ENCODE results near the gene HGFAC.

The HGFAC gene

GRCh38 chr4:3469386-3470243, 27.8 kb downstream of the HGFAC start:
- no peaks in the 10 kb centered on the region for H4K20me1 ChIP-seq (ENCODE audit: control insufficient read depth, insufficient read depth, low read depth, low read length)
- H3F3A ChIP-seq (ENCODE audit: control insufficient read depth, insufficient read depth) = no peaks in the 10 kb centered on the region
- no peak overlapping the region for H3K4me3 ChIP-seq (ENCODE audit: low read length)
- TF ChIP-seq CTCF (IDR thresholded peaks at IDR 0.05; ENCODE audit: low read depth, low read length, poor library complexity, severe bottlenecking) (no peak), EZH2phosphoT487 (IDR thresholded peaks at IDR 0.05; ENCODE audit: borderline replicate concordance, low read length) (no peak)
- H3K4me1 ChIP-seq (ENCODE audit: control insufficient read depth, low read length) = no peaks in the 10 kb centered on the region
- no peaks in the 10 kb centered on the region for H3K79me2 ChIP-seq (ENCODE audit: control insufficient read depth, low read length)
- no peak overlapping the region for H3K4me2 ChIP-seq (ENCODE audit: low read length)
- H3K36me3 ChIP-seq (ENCODE audit: control insufficient read depth, low read length) = no peaks in the 10 kb centered on the region
- peaks cover 11% of the 10 kb centered on the region; the same call in 1 of the 2 replicates for H3K9me3 ChIP-seq (ENCODE audit: control insufficient read depth, insufficient read depth, low read length)
- H3K27me3 ChIP-seq (ENCODE audit: control insufficient read depth, low read length) = no peaks in the 10 kb centered on the region
- no peak overlapping the region for H3K27ac ChIP-seq (ENCODE audit: low read depth, low read length)
- H3K9me2 ChIP-seq (replicated peaks; ENCODE audit: control insufficient read depth, low read length) = no peaks in the 10 kb centered on the region

DNA sequence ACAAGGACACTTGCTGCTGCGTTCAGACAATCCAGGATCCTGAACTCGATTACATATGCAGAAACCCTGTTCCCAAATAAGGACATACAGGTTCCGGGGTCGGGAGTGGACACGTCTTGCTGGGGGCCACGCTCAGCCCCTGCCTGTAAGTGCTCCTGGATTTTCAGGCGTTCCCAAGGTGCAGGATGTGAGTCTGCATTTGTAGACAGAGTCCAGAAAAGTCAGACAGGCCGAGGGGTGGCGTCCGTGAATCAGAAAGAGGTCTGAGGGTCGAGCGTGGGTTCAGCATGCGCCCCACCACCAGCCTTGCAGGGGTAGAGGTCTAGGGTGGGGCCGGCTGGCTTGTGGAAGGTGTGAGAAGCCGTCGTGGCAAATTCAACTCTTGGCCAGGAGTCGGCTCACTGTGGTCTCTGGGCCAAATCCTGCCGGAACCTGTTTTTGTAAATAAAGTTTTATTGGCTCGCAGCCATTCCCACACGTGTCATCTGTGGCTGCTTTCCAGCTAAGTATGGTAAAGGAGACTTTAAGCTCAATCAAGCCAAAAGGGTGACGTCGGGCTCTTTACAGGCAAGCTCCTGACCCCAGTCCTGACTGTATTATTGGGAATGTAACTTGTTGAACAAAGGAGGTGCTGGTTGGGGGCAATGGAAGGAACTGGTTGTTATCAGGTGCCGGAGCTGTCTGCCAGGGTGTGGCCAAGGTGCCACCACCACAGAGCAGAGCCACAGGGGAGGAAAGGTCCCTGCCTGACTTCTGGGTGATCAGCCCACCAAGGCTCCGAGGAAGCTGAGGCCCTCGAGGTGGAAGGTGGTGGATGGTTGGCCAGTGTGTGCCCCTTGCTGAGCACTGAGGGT, 28.7 kb downstream of the HGFAC start:
- Histone ChIP-seq H3K9me3 (ENCODE audit: control insufficient read depth, insufficient read depth, low read length) (peaks cover 11% of the 10 kb centered on the region; the same call in 1 of the 2 replicates), H3K4me3 (ENCODE audit: low read length) (no peak overlapping the region), H4K20me1 (ENCODE audit: control insufficient read depth, insufficient read depth, low read depth, low read length) (no peaks in the 10 kb centered on the region), H3K27ac (ENCODE audit: low read depth, low read length) (no peak overlapping the region), H3F3A (ENCODE audit: control insufficient read depth, insufficient read depth) (no peaks in the 10 kb centered on the region), H3K4me2 (ENCODE audit: low read length) (no peak overlapping the region), H3K9me2 (replicated peaks; ENCODE audit: control insufficient read depth, low read length) (no peaks in the 10 kb centered on the region), H3K36me3 (ENCODE audit: control insufficient read depth, low read length) (no peaks in the 10 kb centered on the region), H3K4me1 (ENCODE audit: control insufficient read depth, low read length) (no peaks in the 10 kb centered on the region), H3K79me2 (ENCODE audit: control insufficient read depth, low read length) (no peaks in the 10 kb centered on the region), H3K27me3 (ENCODE audit: control insufficient read depth, low read length) (no peaks in the 10 kb centered on the region)
- no peak for TF ChIP-seq CTCF (IDR thresholded peaks at IDR 0.05; ENCODE audit: low read depth, low read length, poor library complexity, severe bottlenecking)
- TF ChIP-seq EZH2phosphoT487 (IDR thresholded peaks at IDR 0.05; ENCODE audit: borderline replicate concordance, low read length) = no peak

DNA sequence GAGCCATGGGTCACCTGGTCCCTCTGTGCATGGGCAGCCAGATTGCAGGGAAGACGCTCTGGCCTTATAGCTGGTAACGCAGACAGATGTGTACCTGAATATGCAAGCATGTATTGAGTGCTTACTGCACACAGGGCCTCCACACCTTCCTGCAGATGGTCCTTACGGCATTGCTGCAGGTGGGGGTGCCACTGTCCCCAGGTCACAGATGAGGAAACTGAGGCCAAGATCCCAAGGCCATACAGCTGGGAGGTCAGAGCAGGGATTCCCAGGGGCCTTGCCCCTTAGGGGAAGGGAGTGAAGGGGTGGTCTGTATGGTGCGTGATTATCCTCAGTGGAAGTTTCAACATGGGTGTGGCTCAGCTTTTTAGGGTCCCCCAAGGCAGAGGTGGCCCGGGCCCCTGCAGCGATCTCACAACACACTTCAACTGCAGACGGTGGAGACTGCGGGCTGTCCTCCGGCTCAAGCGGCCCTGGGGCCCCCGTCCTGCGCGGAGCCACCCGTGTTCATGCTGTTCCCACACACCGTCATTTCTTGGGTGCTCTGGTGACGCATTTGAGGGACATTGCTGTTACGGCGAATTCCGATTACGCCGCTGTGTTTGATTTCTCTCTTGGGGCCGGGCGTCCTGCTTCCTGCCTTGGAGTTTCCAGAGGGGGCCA, 29.5 kb downstream of the HGFAC start:
- Histone ChIP-seq H3K27ac (ENCODE audit: low read depth, low read length) (no peak overlapping the region), H3K27me3 (ENCODE audit: control insufficient read depth, low read length) (no peaks in the 10 kb centered on the region)
- TF ChIP-seq EZH2phosphoT487 (IDR thresholded peaks at IDR 0.05; ENCODE audit: borderline replicate concordance, low read length) (no peak), CTCF (IDR thresholded peaks at IDR 0.05; ENCODE audit: low read depth, low read length, poor library complexity, severe bottlenecking) (no peak)

More for the DNA sequence above, 29.5 kb downstream of the HGFAC start:
- Histone ChIP-seq H3K9me3 (ENCODE audit: control insufficient read depth, insufficient read depth, low read length) (peaks cover 11% of the 10 kb centered on the region; the same call in 1 of the 2 replicates), H3K9me2 (replicated peaks; ENCODE audit: control insufficient read depth, low read length) (no peaks in the 10 kb centered on the region), H3K36me3 (ENCODE audit: control insufficient read depth, low read length) (no peaks in the 10 kb centered on the region), H3K4me3 (ENCODE audit: low read length) (no peak overlapping the region), H4K20me1 (ENCODE audit: control insufficient read depth, insufficient read depth, low read depth, low read length) (no peaks in the 10 kb centered on the region), H3K4me1 (ENCODE audit: control insufficient read depth, low read length) (no peaks in the 10 kb centered on the region), H3F3A (ENCODE audit: control insufficient read depth, insufficient read depth) (no peaks in the 10 kb centered on the region), H3K79me2 (ENCODE audit: control insufficient read depth, low read length) (no peaks in the 10 kb centered on the region), H3K4me2 (ENCODE audit: low read length) (no peak overlapping the region)
